GM18499 (cell line): Measurements from ENCODE around the gene DNAI1.
"Not testable (repeated sequence)": the region's sequence is repeated elsewhere in the genome, so short reads cannot be mapped to it uniquely, and the experiment has no call there.

Source experiments
- ATAC-seq: cut with Tn5 transposase; IDR thresholded peaks from one replicate; pipeline ENCODE4 v1.9.1; 2021; ENCODE audit warnings: moderate number of reproducible peaks; ENCODE audit not compliant: insufficient read depth, unreplicated experiment

DNAI1 gene

DNA sequence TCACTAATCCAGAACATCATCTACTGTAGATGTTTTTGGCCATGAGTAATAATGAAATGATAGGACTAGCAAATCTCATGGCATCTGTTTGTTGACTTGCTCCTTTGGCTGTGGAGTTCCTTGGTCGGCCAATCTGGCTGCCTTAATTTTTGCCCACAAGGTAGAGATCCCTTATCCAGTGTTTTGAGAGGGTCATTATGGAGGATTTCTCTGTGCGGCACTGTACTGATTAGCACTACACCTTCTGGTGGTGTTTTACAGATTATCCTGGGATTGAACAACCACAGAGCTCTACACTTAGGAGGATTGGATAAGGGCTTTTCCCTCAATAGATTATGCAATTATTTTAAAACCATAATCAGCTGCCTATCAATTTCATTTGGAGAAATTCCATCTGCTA is 67.4 kb downstream of the DNAI1 start:
- ATAC-seq = no peak

DNA sequence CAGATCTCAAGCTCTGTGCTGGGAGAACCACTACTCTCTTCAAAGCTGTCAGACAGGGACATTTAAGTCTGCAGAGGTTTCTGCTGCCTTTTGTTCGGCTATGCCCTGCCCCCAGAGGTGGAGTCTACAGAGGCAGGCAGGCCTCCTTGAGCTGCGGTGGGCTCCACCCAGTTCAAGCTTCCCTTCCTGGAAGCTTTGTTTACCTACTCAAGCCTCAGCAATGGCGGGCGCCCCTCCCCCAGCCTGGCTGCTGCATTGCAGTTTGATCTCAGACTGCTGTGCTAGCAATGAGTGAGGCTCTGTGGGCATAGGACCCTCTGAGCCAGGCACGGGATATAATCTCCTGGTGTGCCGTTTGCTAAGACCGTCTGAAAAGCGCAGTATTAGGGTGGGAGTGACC is 73.4 kb downstream of the DNAI1 start:
- not testable (repeated sequence) for ATAC-seq

DNA sequence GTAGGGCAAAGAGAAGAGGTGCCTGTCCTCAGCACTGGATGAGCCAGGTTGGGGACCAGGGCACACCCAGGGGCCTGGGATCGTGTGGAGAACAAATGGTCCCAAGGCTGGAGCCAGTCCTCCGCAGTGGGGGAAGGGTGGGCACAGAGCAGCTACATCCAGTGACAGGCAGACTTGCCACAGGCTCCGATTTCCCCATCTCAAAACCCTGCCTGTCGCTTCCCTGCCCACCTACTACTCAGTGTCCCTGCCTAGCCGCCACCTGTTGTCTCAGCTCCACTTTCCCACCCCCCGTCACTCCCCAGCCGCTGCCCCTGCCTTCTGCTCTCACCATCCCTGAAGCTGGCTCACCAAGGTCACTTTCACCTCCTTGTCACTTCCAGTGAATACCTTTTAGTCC is 78.1 kb downstream of the DNAI1 start:
- ATAC-seq = no peak

DNA sequence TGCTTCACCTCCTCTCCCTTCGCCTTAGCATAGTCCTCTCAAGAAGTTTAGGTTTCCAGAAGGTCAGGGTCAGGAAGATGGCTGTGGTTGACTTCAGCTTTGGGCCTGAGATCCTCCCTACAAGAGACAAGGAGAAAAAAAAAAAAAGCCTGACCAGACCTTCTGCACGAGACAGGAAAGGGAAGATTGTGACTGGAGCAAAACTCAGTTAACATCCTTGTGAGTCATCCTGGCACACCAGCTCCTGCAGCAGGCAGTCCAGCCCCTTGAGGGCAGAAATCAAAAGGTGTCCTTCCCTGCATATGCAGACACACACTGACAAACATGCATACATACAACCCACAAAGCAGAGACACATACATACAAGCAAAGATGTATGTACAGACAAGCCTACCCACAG is 82.2 kb downstream of the DNAI1 start:
- ATAC-seq = no peak

DNA sequence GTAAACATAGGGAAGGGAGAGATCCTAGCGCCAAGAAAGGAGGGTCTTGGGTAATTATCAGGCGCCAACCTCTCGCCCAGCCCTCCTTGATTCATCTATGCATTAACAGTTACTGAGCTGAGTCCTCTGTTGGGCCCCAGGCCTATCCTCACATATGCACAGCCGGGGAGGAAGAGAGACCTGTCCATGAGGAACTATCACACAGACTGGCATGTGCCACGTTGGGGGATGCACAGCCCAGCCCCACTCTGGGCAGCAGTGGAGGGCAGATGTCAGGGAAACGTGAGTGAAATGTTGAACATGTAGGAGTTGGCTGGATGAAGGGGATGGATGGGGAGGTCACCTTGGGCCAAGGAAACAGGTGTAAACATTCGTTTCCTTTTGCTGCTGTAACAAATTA is 82.9 kb downstream of the DNAI1 start:
- no peak for ATAC-seq

DNA sequence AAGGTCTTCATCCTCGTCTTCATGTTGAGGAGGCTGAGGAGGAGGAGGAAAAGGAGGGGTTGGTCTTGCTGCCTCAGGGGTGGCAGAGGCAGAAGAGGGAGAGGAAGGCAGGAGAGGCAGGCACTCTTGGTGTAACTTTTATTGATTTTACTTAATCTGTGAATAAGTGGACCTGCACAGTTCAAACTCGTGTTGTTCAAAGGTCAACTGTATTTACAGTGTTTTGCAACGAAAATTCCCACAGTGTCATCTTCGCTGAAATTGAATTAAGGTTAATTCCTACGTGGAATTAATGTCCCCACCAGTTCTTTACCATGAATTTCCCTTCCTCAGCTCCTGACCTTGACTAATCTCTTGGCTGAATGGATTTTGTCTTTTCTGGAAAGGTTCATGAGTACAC is 85.4 kb downstream of the DNAI1 start:
- ATAC-seq = no peak

DNA sequence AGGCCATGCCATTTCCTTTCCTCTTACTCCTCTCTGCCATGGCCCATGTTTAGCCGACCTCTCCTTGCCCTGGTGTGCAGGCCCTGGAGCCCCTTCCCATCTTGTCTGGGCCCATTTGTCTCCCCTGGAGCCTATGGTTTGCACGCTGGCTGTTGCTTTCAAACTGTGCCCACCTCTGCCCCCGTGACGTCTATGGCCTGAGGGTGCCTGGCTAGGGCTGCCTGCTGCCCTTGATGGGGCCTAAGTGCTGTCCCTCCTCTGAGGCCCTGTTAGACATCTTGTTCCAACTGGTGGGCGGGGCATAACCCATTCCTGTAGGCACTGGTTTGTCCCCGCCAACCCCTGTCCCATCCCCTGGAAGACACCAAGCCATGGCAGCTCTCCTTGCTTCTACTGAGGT is 86.9 kb downstream of the DNAI1 start:
- no peak for ATAC-seq

DNA sequence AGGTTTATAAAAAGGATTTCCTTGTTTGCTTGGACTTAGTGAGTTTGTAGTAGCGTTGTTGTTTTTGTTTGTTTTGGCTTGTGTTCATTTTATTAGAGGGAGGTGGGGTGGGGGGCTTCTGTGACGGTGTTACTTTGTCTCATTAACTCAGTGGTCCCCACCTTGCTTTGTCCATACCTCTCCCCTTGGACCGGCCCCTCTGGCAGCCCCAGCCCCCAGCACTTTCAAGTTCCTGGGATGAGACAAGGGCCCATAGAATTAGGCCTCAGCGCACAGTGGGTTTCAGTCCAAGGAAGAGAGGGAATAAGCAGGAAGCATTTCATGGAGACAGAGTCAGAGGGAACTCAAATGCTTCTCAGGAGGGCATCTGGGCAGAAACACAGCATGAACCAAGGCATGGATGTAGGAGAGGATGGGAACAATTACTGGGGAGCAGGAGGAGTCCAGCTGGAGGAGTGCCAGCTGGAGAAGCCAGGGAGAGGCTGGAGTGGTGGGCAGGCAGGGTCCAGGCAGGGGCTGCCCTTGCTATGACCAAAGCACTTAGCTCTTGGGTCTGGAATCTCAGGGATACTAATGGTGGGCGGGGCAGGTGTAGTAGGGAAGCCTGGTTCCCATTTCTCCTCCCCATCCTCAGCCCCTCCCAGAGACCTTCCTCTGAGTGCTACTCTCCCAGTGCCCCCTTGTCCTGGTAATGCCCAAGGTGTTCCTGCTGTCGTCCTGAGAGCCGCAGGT is 87.7 kb downstream of the DNAI1 start:
- ATAC-seq = no peak

DNA sequence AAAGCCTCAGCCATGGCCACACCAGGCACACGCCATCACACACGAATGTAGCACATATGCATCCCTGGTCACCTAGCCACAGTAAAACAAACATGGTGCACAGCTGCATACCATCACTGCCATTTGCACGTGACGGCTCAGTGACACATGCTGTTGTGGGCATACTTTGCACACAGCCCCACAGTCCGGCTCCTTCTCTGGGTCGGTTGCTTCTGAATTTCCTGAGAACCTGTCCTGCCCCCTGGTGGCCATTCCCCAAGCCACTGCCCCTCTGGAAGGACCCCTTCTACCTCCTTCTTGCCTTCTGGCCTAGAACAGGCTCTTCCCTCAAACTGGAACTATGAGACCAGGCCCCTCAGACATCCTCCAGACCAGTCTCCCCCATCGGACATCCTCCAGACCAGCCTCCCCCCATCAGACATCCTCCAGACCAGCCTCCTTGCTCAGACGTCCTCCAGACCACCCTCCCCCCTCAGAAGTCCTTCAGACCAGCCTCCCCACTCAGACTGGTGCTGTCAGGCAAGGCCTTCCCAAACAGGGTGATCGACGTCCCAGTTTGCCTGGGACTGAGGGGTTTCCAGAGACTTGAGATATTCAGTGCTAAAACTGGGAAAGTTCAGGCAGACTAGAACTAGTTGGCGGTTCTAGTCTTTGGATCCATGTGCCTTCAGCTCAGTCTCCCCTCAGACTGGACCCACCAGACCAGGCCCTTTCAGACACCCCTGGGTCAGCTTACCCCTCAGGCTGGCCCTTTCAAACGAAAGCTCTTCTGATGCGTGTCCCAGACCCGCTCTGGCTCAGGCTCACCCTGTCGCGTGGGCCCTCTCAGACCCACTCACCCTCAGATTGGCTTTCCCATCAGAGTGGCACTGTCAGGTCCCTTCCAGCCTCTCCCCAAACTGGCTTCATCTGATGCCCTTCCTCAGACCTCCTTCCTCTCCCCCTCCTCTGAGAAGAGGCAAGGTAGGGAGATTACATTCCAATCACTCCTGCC is 88.5 kb downstream of the DNAI1 start:
- ATAC-seq = no peak

DNA sequence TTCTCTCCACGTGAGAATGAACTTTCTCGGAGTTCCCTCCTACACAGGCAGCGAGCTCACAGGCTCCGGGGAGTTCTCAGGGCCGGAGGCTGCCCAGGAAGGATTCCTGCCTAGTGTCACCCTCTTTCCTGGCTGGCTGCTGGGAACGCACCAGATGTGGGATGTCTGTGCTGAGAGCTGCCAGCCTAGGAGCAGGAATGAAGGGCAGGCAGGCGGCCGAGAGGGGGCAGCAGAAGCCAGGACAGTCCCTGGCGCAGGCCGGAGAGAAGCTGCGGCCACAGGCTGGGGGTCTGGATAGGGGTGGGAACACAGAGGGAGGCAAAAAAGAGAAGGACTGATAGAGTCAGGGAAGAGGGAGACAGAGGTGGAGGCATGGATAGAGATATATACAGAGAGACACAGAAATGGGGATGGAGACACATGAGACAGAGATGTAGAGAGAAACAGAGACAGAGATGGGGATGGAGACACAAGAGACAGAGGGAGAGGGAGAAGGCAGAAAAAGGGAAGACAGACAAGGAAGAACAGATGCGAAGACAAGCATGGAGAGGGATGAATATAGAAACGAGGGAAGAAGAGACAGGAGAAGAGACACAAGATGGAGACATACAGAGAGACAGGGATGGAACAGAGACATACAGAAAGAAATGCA is 89.5 kb downstream of the DNAI1 start:
- no peak for ATAC-seq

DNA sequence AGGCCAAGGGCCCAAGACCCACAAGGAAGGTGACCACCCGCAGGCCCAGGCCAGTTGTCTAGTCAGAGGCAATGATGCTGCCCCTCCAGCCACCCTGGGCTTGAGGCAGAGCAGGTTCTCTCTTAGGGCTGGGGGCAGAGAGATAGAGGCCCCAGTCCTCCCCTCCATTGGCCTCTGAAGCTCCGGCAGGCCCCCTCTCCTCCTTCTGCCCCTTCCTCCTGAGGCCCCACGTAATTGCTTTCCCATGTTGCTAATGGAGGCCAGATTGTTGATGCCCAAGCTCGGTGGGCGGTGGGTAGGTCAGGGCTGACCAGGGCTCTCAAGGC is 90.8 kb downstream of the DNAI1 start:
- ATAC-seq = no peak

DNA sequence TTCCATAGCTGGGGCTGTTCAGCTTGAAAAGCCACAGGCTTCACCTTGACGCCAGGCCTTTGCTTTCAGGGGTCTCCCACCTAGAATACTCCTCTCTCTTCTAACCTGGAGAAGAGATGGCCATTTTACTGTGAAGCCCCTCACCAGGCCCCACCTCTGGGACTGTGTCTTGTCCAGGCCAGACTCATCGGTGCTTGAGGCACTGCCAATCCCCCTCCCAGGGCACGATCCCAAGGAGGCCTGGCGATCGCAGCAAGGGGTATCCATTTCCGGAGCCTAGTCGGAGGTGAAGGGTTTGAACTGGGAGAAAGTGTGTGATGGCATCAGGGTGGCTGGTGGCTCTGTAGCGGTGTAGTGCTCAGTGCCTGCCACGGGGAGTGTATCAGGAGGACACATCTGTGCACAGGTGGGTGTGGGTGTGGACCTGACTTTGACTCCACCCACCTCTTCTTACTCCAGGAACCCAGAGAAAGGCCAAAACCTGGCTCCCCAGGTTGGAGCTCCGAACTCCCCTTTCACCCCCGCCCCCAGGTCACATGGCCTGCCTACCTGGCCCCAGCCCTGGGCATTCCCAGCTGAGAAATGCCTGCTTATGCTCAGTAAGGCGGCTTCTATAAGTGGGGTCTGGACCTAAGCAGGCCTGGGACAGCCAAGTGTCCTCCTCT is 91.5 kb downstream of the DNAI1 start:
- no peak for ATAC-seq

DNA sequence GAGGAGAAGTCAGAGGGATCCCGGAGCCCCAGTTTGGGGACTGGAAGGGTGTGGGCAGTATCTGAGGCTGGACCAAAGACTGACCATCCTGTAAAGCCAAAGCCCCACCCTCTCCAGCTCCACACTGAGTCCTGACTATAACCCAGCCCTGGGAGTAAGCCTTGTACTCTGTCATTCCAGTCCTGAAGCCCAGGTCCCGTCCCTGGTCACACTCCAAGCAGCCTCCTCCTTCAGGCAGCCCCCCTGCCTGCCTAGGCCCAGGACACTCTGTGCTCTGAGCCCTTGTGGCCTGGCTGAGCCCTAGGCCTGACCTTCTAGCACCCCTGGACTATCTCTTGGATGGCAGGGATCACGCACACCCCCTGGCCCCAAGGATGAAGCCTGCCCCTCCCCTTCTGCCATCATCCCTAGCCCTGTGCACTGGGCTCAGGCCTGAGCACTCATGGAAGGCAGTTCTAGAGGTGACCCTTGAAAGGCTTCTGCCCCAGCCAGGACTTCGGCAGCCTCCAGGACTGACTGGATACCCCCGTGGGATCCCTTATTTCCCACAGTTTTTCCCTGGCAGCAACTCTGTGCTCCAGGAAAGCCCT is 92.2 kb downstream of the DNAI1 start:
- no peak for ATAC-seq

DNA sequence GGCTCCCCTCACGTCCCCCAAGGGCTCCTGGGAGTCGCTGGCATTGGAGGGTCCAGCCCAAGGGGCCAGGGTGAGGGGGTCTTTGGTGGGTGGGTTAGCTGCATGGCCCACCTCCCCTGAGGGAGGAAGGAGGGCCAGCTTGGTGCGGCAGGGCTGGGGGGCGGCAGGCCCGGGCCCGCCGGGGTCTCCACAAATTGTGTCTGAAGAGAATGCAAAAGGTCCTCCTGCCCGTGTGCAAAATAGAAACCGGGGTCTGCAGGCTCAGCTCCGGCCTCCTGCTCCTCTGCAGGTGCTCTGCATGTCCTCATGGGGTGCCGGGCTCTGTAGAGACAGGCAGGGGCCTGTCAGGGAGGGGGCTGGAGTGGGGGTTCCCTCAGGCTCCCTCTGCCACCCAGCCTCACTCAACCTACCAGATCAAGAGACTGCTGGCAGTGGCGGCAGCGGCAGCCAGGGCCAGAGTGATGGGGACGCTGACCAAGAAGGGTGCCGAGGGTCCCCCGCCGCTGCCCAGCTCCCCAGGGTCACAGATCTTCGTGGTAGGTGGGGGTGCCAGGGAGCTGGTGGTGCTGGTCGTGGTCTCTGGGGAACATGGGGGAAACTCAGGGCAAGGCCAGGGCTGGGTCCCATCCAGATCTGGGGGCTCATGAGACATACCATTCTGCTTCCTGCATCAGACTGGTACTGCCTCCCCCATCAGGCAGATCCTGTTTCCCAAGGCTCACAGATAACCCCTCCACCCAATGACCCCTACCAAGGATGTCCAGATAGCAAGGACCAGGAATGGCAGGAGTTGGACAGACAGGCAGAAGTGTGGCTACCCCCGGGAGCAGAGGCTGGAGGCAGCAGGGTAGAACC is 93.4 kb downstream of the DNAI1 start:
- no peak for ATAC-seq

DNA sequence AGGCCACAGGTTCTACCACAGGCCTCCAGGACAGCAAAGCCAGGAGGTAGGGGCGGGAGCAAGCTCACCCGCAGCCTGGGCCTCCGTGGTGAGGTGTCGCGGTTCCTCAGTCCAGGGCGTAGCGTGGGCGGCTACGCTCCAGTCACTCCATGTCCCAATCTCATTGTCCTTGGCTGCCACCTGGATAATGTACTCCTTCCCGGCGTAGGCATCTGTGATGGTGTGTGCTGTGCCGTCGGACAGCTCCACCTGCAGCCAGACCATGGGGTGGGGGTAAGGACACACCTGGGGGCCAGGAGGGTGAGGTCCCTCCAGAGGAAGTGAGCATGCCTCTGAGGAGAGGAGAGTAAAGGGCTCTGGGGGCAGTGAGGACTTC is 94.0 kb downstream of the DNAI1 start:
- no peak for ATAC-seq

DNA sequence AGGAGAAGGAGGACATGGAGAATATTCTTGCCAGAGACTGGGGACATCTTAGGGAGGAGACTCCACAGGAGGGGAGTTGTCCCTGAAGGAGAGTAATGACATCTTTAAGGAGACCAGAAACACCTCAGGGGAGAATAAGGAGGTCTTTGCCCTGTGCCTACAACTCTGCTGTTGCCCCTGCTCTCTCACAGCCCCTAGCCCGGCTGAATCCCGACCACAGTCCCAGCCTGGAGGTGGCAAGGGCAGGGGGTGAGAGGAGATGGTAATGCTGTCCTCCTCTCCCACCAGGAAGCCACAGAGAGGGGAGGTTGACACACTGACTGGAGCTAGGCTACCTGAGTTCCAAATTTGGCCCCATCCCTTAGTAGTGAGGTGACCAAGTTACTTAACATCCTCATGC is 94.4 kb downstream of the DNAI1 start:
- no peak for ATAC-seq

DNA sequence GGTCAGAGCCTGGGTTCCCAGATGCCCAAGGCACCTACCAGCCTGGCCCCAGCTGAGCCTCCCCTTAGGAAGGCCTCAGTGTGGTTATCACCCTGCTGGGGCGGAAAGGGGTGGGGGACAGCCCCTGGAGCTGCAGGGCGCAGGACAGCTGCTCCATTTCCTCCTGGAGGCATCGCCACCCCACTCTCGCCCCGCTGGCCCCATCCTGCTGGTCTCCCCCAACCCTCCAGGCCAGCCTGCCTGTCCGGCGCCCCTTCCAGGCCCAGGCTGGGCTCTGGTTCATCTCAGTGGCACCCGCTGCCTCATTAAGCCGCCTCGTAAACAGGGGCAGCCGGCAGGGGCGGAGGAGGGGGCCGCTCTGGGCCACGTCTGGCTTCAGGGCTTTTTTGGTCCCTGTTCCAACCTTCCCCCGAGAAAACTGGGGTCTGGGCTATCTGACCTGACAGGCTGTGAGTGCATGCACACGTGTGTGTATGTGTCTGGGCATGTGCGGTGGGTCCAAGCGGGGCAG is 95.0 kb downstream of the DNAI1 start:
- ATAC-seq = no peak

DNA sequence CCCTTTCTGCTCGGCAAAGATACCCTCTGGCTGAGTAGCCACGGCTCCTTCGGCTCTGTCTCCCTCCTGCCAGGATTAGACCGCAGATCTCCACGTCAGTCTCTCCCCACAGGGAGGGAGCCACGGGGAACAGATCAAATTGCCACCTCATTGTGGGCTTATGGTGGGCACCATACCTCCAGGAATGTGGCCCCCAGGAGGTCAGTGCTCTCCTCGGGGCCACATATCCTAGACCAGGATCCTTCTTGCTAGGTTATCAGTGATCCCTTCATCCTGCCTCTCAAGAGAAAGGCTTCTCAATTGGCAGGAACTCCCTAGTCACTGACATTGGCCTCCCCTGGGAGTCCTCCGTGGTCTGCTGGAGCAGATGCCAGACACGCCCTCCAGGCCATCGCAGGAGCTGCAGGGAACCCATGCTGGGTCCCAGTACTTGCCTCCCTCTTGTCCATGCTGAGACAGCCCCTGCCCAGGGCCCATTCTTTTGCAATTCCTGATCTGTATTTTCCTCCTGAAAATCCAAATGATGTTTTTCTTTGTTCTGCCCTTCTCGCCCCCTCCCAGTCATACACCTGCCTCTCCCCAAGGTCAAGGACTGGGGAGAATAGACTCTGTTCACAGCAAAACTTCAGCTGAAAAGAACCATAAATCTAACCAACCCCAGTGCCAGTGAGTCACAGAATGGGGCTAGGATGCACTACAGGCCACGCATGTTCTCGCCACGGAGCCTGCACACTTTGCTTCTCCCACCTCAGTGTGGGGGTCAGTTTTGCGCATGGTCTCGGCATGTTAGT is 95.8 kb downstream of the DNAI1 start:
- ATAC-seq = no peak

DNA sequence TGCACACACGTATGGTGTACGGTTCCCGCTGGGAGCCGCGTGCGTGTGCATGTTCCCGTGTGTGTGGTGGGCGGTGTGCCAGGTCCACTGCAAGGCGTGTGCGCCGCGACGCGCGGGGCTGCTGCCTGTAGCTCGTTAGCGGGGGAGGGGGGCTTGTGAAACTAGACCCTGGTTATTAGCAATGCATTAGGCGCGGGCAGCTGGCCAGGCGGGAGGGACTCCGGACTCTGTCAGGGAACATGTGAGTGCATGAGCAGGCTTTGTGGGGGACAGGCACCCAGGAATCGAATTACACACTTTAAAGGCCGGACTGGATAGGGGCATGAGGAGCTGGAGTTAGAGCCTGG is 96.4 kb downstream of the DNAI1 start:
- no peak for ATAC-seq
